Upper lobe of right lung (tissue), 1 donor: ENCODE measurements around the gene SORD. TPM values are rescaled to one million over a fixed set of nuclear protein-coding genes. Genes with fewer than 3 reads are reported as not detected.
"Not testable (repeated sequence)": the region's sequence is repeated elsewhere in the genome, so short reads cannot be mapped to it uniquely, and the experiment has no call there.

Experiments
- ATAC-seq: fragments of 200-7000 bp; cut with Tn5 transposase; one replicate; pipeline ENCODE4 v1.9.1; 2020; ENCODE audit warnings: mild to moderate bottlenecking, moderate library complexity
- DNase-seq: peaks from one replicate; pipeline ENCODE4 v3.0.0-alpha.2; 2020
- H3K27ac ChIP-seq: fragments of 200-600 bp; one replicate; pipeline ENCODE4 v1.8.0; 2022
- H3K27me3 ChIP-seq: fragments of 200-600 bp; one replicate; pipeline ENCODE4 v1.8.0; 2022; ENCODE audit warnings: mild to moderate bottlenecking
- H3K36me3 ChIP-seq: fragments of 200-600 bp; one replicate; pipeline ENCODE4 v1.8.0; 2022
- H3K4me1 ChIP-seq: fragments of 200-600 bp; one replicate; pipeline ENCODE4 v1.8.0; 2022
- H3K4me3 ChIP-seq: fragments of 200-600 bp; one replicate; pipeline ENCODE4 v1.8.0; 2022; ENCODE audit warnings: mild to moderate bottlenecking
- H3K9me3 ChIP-seq: fragments of 200-600 bp; one replicate; pipeline ENCODE4 v1.8.0; 2022
- CTCF ChIP-seq: fragments of 200-600 bp; IDR thresholded peaks from one replicate; pipeline ENCODE4 v1.8.0; 2022; ENCODE audit warnings: antibody characterized with exemption
- intact Hi-C: fragments of 100-400 bp; cut with DNase I; formaldehyde crosslinking; loops from one replicate; pipeline ENCODE4 v1.11.0; 2022
- total RNA-seq: library from RNA; stranded (reverse); fragmentation: NEBNext Ultra II Directional; extraction: Animal tissue kit (Norgen Biotek cat#: 25700); gene quantifications from one replicate; pipeline ENCODE4 v1.2.1, GENCODE V29; 2021
- donor health status: DM: no; HTN: yes; CAD: no; lungs with severe emphysema.

Gene SORD
- total RNA-seq, 1 donor from 2014 or later: 7.3 TPM

DNA sequence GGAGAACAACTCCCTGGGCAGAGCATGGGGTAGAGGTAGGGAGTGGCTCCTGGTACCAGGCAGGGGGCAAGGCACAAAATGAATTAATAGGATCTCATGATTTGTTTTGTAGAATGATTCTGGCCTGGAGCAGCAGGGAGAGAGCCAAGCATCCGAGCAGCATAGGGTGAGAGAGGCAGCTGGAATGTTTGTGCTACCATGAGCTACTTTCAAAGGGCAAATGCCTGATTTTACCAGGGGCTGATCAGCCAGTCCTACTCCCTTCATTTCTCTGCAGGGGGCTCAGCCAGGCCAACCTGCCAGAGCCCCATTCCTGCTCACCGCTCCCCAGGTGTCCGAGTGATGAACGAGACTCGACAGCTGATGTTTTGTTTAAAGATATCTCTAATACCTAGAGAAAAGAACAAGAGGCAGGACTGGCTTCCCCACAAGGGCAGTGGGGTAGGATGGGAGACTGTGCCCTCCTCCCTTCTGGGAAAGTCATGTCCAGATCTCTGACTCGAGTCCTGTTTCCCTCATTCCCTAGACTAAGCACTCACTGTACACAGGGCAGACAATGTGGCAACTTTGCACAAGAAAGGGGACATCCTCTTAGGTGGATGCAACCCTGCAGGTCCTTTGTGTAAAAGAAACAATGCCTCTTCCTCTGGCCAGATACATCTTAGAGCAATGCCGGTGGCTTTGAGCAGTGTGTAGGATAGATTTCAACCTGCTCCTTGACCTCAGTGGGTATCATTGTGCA lies 78.1 kb downstream of the SORD start:
- H3K4me3 ChIP-seq: no peak overlapping the region
- no peaks in the 10 kb centered on the region for H3K27me3 ChIP-seq
- no peaks in the 10 kb centered on the region for H3K36me3 ChIP-seq
- DNase-seq: no peak
- H3K4me1 ChIP-seq: no peaks in the 10 kb centered on the region
- intact Hi-C loops: no loop called here
- TF ChIP-seq CTCF: no peak
- ATAC-seq: no peak
- H3K27ac ChIP-seq: no peak overlapping the region
- no peaks in the 10 kb centered on the region for H3K9me3 ChIP-seq

DNA sequence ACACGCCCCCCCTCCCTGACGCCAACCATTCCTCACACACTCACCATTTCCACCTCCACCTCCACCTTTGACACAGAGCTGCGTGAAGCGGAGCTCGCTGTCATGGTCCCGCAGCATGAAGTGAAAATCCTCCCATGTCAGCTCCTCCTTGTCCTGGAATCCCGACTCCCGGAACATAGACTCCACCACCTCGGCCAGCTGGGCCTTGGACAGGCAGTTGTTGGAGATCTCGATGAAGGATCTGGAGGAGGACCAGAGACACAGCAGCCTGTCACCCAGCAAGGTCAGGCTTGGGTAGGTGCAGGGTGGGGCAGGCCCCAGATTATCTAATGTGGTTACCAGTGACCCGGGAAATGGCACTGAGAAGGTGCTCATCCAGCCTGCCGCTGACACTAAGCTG lies 78.8 kb downstream of the SORD start:
- H3K27ac ChIP-seq: no peak overlapping the region
- H3K9me3 ChIP-seq: no peaks in the 10 kb centered on the region
- ATAC-seq: no peak
- no peak for DNase-seq
- no peaks in the 10 kb centered on the region for H3K27me3 ChIP-seq
- no peak for TF ChIP-seq CTCF
- intact Hi-C loops: no loop called here
- H3K36me3 ChIP-seq: no peaks in the 10 kb centered on the region
- H3K4me1 ChIP-seq: no peaks in the 10 kb centered on the region
- no peak overlapping the region for H3K4me3 ChIP-seq

DNA sequence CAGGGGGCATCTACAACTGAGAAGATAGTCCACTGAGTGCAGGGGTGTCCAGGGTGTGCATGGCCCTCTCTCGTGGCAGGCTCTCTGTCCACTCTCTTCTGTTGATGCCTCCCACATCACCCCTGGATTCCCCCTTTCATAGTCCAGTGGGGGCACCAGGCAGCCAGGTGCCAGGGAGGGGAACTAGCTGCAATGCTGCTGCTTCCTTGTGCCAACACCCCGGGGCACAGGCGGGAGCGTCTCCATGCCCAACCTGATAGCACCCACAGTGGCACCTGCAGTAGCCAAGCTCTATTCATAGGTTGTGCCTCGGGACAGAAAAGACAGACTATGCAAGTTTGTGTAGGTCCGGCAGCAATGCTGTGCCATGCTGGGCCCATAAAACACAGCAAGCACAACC lies 79.2 kb downstream of the SORD start:
- no peaks in the 10 kb centered on the region for H3K4me1 ChIP-seq
- H3K9me3 ChIP-seq: no peaks in the 10 kb centered on the region
- no peaks in the 10 kb centered on the region for H3K36me3 ChIP-seq
- no peaks in the 10 kb centered on the region for H3K27me3 ChIP-seq
- no peak for TF ChIP-seq CTCF
- intact Hi-C loops: no loop called here
- no peak for ATAC-seq
- no peak for DNase-seq
- no peak overlapping the region for H3K4me3 ChIP-seq
- no peak overlapping the region for H3K27ac ChIP-seq

GRCh38 chr15:45104170-45104569 lies 81.2 kb downstream of the SORD start:
- H3K4me1 ChIP-seq, H3K9me3 ChIP-seq, H3K4me3 ChIP-seq, H3K27me3 ChIP-seq, ATAC-seq, H3K27ac ChIP-seq, intact Hi-C loops, H3K36me3 ChIP-seq: not testable (repeated sequence)
- DNase-seq: peak; percentile 46

DNA sequence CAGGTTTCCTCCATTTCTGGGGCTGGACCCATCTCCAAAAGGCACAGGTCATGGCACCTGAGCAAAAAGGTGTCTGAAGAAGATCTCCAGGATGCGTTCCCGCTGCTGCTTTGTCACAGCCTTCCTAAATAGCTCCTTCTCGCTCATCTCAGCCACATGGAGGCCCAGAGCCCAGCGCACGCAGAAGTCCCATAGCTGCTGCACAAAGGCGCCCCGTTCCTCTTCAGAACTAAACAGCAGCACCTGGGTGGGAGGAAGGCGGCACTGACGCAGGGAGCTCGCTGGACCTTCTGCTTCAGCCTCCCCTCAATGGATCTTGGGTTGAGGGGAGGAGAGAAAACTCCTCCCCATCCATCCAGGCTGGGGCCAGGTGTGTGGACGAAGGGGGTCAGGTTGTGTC lies 82.6 kb downstream of the SORD start:
- no peaks in the 10 kb centered on the region for H3K9me3 ChIP-seq
- no peak overlapping the region for H3K27ac ChIP-seq
- peaks cover 19% of the 10 kb centered on the region for H3K27me3 ChIP-seq
- DNase-seq: peak; percentile 45
- no peaks in the 10 kb centered on the region for H3K4me1 ChIP-seq
- no peaks in the 10 kb centered on the region for H3K36me3 ChIP-seq
- no peak overlapping the region for H3K4me3 ChIP-seq
- TF ChIP-seq CTCF: no peak
- intact Hi-C loops: no loop called here
- no peak for ATAC-seq

- H3K27ac ChIP-seq: no peak overlapping the region
- H3K4me1 ChIP-seq: no peaks in the 10 kb centered on the region
- H3K27me3 ChIP-seq: peaks cover 19% of the 10 kb centered on the region
- DNase-seq (peak; percentile 36), ATAC-seq (no peak)
- H3K36me3 ChIP-seq: no peaks in the 10 kb centered on the region
- intact Hi-C loops: no loop called here
- H3K9me3 ChIP-seq: no peaks in the 10 kb centered on the region
- H3K4me3 ChIP-seq: no peak overlapping the region
- no peak for TF ChIP-seq CTCF
These were observed 83.2 kb downstream of the SORD start for GRCh38 chr15:45106002-45106790.
